HFFc6 (cell line): ENCODE measurements around the gene A1CF. TPM values are rescaled to one million over a fixed set of nuclear protein-coding genes. Genes with fewer than 3 reads are reported as not detected.
"Not testable (repeated sequence)": the region's sequence is repeated elsewhere in the genome, so short reads cannot be mapped to it uniquely, and the experiment has no call there.

Experiments
- DNase-seq: peaks from one replicate; pipeline ENCODE4 v3.0.0-alpha.2; 2018
- H3K27ac Mint-ChIP-seq: 2 replicates; pipeline ENCODE4 v1.8.0; 2020; ENCODE audit warnings: mild to moderate bottlenecking, mixed read lengths
- H3K27me3 Mint-ChIP-seq: 2 replicates; pipeline ENCODE4 v1.8.0; 2021; ENCODE audit warnings: mild to moderate bottlenecking, moderate library complexity, mixed read lengths; ENCODE audit not compliant: insufficient read depth
- H3K36me3 Mint-ChIP-seq: 2 replicates; pipeline ENCODE4 v1.8.0; 2021; ENCODE audit warnings: low read depth, mixed read lengths
- H3K4me1 Mint-ChIP-seq: 2 replicates; pipeline ENCODE4 v1.8.0; 2020; ENCODE audit warnings: low read depth, mixed read lengths
- H3K4me3 Mint-ChIP-seq: 2 replicates; pipeline ENCODE4 v1.8.0; 2020; ENCODE audit warnings: mild to moderate bottlenecking, moderate library complexity, mixed read lengths
- H3K9me3 Mint-ChIP-seq: 2 replicates; pipeline ENCODE4 v1.8.0; 2020; ENCODE audit warnings: mild to moderate bottlenecking, mixed read lengths
- total RNA-seq, 6 experiments: library from RNA; stranded (reverse); fragmentation: NEBNext Ultra II Directional; extraction: Animal tissue kit (Norgen Biotek cat#: 25700); gene quantifications; 2 replicates in 1 of 6; 3 replicates in 5 of 6; pipeline ENCODE4 v1.2.3, GENCODE V29; 2021
- TF ChIP-seq, protein P1 (sequence below): fragments of 200-600 bp; sonication (generic); IDR thresholded peaks from 2 replicates; pipeline ENCODE4 v1.5.0; 2021; ENCODE audit warnings: antibody characterized with exemption, mild to moderate bottlenecking

The A1CF gene
- total RNA-seq, 6 experiments from 2014 or later = not detected

GRCh38 chr10:50788951-50789945 is 96.2 kb downstream of the A1CF start:
- no peak overlapping the region for H3K27ac Mint-ChIP-seq
- no peak overlapping the region for H3K4me3 Mint-ChIP-seq
- H3K36me3 Mint-ChIP-seq = peaks cover 5% of the 10 kb centered on the region; the same call in 1 of the 2 replicates
- DNase-seq = peak; percentile 41
- peaks cover 16% of the 10 kb centered on the region for H3K27me3 Mint-ChIP-seq
- TF ChIP-seq, protein P1, sequence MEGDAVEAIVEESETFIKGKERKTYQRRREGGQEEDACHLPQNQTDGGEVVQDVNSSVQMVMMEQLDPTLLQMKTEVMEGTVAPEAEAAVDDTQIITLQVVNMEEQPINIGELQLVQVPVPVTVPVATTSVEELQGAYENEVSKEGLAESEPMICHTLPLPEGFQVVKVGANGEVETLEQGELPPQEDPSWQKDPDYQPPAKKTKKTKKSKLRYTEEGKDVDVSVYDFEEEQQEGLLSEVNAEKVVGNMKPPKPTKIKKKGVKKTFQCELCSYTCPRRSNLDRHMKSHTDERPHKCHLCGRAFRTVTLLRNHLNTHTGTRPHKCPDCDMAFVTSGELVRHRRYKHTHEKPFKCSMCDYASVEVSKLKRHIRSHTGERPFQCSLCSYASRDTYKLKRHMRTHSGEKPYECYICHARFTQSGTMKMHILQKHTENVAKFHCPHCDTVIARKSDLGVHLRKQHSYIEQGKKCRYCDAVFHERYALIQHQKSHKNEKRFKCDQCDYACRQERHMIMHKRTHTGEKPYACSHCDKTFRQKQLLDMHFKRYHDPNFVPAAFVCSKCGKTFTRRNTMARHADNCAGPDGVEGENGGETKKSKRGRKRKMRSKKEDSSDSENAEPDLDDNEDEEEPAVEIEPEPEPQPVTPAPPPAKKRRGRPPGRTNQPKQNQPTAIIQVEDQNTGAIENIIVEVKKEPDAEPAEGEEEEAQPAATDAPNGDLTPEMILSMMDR = peak; percentile 79
- peaks cover 8% of the 10 kb centered on the region for H3K9me3 Mint-ChIP-seq
- no peaks in the 10 kb centered on the region for H3K4me1 Mint-ChIP-seq

DNA sequence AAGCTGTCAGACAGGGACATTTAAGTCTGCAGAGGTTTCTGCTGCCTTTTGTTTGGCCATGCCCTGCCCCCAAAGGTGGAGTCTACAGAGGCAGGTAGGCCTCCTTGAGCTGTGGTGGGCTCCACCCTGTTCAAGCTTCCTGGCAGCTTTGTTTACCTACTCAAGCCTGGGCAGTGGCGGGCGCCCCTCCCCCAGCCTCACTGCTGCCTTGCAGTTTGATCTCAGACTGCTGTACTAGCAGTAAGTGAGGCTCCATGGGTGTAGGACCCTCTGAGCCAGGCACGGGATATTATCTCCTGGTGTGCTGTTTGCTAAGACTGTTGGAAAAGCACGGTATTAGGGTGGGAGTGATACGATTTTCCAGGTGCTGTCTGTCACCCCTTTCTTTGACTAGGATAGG is 97.5 kb downstream of the A1CF start:
- H3K36me3 Mint-ChIP-seq, H3K27ac Mint-ChIP-seq, H3K4me3 Mint-ChIP-seq, DNase-seq, H3K4me1 Mint-ChIP-seq, H3K9me3 Mint-ChIP-seq: not testable (repeated sequence)
- peaks cover 16% of the 10 kb centered on the region for H3K27me3 Mint-ChIP-seq

GRCh38 chr10:50782017-50782416 is 103.4 kb downstream of the A1CF start:
- H3K4me1 Mint-ChIP-seq, H3K9me3 Mint-ChIP-seq: not testable (repeated sequence)
- peaks cover 13% of the 10 kb centered on the region for H3K27me3 Mint-ChIP-seq

GRCh38 chr10:50780036-50780435 is 105.4 kb downstream of the A1CF start:
- not testable (repeated sequence) for H3K4me3 Mint-ChIP-seq, H3K27ac Mint-ChIP-seq, H3K36me3 Mint-ChIP-seq, H3K27me3 Mint-ChIP-seq, H3K4me1 Mint-ChIP-seq, H3K9me3 Mint-ChIP-seq
- peak; percentile 59 for DNase-seq

More at GRCh38 chr10:50782017-50782416, 103.4 kb downstream of the A1CF start:
- not testable (repeated sequence) for DNase-seq, H3K36me3 Mint-ChIP-seq, H3K4me3 Mint-ChIP-seq, H3K27ac Mint-ChIP-seq

- not testable (repeated sequence) for H3K4me3 Mint-ChIP-seq, H3K36me3 Mint-ChIP-seq, H3K9me3 Mint-ChIP-seq, H3K27me3 Mint-ChIP-seq, H3K27ac Mint-ChIP-seq, H3K4me1 Mint-ChIP-seq
- TF ChIP-seq, protein P1 = 0 out of 2 replicates have a peak, but pooled peaks have one; percentile 20
- peak; percentile 8 for DNase-seq
Measured at GRCh38 chr10:50774868-50775267, 110.6 kb downstream of the A1CF start.

- not testable (repeated sequence) for H3K36me3 Mint-ChIP-seq, DNase-seq, H3K4me3 Mint-ChIP-seq, H3K9me3 Mint-ChIP-seq, H3K27me3 Mint-ChIP-seq, H3K4me1 Mint-ChIP-seq, H3K27ac Mint-ChIP-seq
Measured at GRCh38 chr10:50772042-50772441, 113.4 kb downstream of the A1CF start.

- not testable (repeated sequence) for H3K4me3 Mint-ChIP-seq, H3K9me3 Mint-ChIP-seq, H3K36me3 Mint-ChIP-seq, H3K27me3 Mint-ChIP-seq
- Mint-ChIP-seq H3K4me1 (peaks cover 12% of the 10 kb centered on the region), H3K27ac (peak overlapping the region; percentile 83)
- DNase-seq = peak; percentile 95
Measured at GRCh38 chr10:50766774-50767513, 118.5 kb downstream of the A1CF start.

Other genes with a start within 250 kb of the A1CF start
- gene ASAH2B, start 145.7 kb downstream of the A1CF start, total RNA-seq = 1 to 10 TPM; 4.0 to 7.7 (median 5.5) TPM
- gene PRKG1, start 188.9 kb upstream of the A1CF start, total RNA-seq = 10 to 100 TPM in 2 of 6 experiments, 1 to 10 TPM in 4; 9.3 to 10.1 (median 9.8) TPM